HG03060 (cell line): ENCODE results near the gene APC.
"Not testable (repeated sequence)": the region's sequence is repeated elsewhere in the genome, so short reads cannot be mapped to it uniquely, and the experiment has no call there.

ENCODE experiments used
- ATAC-seq: cut with Tn5 transposase; IDR thresholded peaks from one replicate; pipeline ENCODE4 v1.9.1; 2021; ENCODE audit warnings: low read depth, moderate number of reproducible peaks; ENCODE audit not compliant: unreplicated experiment

Gene APC

GRCh38 chr5:112713206-112713605 lies 24.5 kb upstream of the APC start:
- no peak for ATAC-seq

GRCh38 chr5:112716895-112717294 lies 20.8 kb upstream of the APC start:
- ATAC-seq, result not testable (repeated sequence)

GRCh38 chr5:112717506-112718082 lies 20.1 kb upstream of the APC start:
- no peak for ATAC-seq

GRCh38 chr5:112718344-112718743 lies 19.3 kb upstream of the APC start:
- ATAC-seq, result no peak

- ATAC-seq, result no peak
These were observed 17.1 kb upstream of the APC start for GRCh38 chr5:112720576-112720975.

- no peak for ATAC-seq
These were observed 12.8 kb upstream of the APC start for GRCh38 chr5:112724901-112725300.

- no peak for ATAC-seq
These were observed 8.1 kb upstream of the APC start for GRCh38 chr5:112729630-112730029.

GRCh38 chr5:112732131-112732530 lies 5.6 kb upstream of the APC start:
- no peak for ATAC-seq

GRCh38 chr5:112733586-112733985 lies 4.1 kb upstream of the APC start:
- ATAC-seq, result no peak

- no peak for ATAC-seq
These were observed 3.1 kb upstream of the APC start for GRCh38 chr5:112734597-112734996.

GRCh38 chr5:112735702-112736101 lies 2.0 kb upstream of the APC start:
- ATAC-seq, result no peak

- peak; percentile 9 for ATAC-seq
These were observed 619 bp upstream of the APC start for GRCh38 chr5:112737070-112737462.

- no peak for ATAC-seq
These were observed 491 bp downstream of the APC start for GRCh38 chr5:112738191-112738560.

GRCh38 chr5:112742424-112742823 lies 4.7 kb downstream of the APC start:
- ATAC-seq, result no peak

- ATAC-seq, result no peak
These were observed 5.9 kb downstream of the APC start for GRCh38 chr5:112743631-112744030.

- ATAC-seq, result no peak
These were observed 14.7 kb downstream of the APC start for GRCh38 chr5:112752335-112752734.

- no peak for ATAC-seq
These were observed 18.0 kb downstream of the APC start for GRCh38 chr5:112755703-112756102.

GRCh38 chr5:112757468-112758208 lies 20.0 kb downstream of the APC start:
- no peak for ATAC-seq

GRCh38 chr5:112758676-112759075 lies 21.0 kb downstream of the APC start:
- no peak for ATAC-seq

GRCh38 chr5:112762113-112762810 lies 24.6 kb downstream of the APC start:
- ATAC-seq, result no peak

- ATAC-seq, result no peak
These were observed 25.5 kb downstream of the APC start for GRCh38 chr5:112763165-112763564.

- no peak for ATAC-seq
These were observed 34.4 kb downstream of the APC start for GRCh38 chr5:112772124-112772523.
